AG04449 (cell line): Measurements from ENCODE around the gene PPDPF.

ENCODE experiments used
- CTCF ChIA-PET: fragments of 350-600 bp; formaldehyde crosslinking; extraction: SDS; loops from one replicate; lab custom pipeline; 2021; ENCODE audit warnings: antibody characterized with exemption; lab: Yijun Ruan, JAX
- POLR2A ChIA-PET: fragments of 400-600, 350-600 bp; formaldehyde crosslinking; extraction: SDS; loops from one replicate; lab custom pipeline; 2020; ENCODE audit warnings: antibody characterized with exemption, inconsistent platforms; lab: Yijun Ruan, JAX
- DNase-seq: peaks from one replicate; pipeline ENCODE4 v3.0.0-alpha.2; 2010; ENCODE audit warnings: low read depth, low spot score
- H3K4me3 ChIP-seq: 2 replicates; pipeline ENCODE4 v1.5.1; 2011; ENCODE audit warnings: low read depth, mild to moderate bottlenecking, control low read depth, low read length
- CTCF ChIP-seq: IDR thresholded peaks from one replicate; pipeline ENCODE4 v1.5.1; 2011; ENCODE audit warnings: mild to moderate bottlenecking, moderate library complexity, low read length, control low read depth, inconsistent platforms; ENCODE audit not compliant: insufficient read depth; ENCODE audit errors: missing control alignments

Gene PPDPF

DNA sequence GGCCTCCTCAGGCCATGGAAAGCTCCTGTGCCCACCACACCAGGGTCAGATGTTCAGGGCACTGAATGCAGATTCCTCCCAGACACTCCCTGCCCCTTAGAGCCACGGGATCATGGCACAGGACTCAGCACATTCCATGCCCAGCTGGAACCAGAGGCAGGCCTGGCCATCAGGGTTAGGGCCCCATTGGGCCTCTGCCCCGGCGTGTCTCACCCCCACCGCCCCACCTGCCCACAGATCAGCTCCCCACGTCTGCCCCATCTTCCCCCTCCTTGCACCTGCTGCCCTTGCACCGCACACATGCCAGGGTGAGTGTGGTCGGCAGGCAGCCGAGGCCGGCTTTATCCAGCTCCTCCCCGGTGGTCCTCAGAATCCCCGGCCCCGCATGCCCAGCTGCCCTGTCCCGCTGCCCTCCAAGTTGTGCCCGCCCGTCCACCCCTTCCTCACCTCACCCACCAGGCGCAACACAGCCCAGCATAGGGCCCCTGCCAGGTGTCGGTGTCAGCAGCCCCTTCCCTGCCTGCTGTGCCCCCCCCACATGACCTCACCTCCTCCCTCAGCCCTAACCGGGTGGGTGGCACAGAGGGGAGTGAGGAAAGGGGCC, 29.2 kb downstream of the PPDPF start:
- DNase-seq = no peak
- TF ChIP-seq CTCF = no peak
- CTCF ChIA-PET = interaction anchor here (0.8 to 1.2 kb wide), 2 partner anchors 12 to 19 kb away, joined by 3 to 4 read pairs; partner anchors contain the start of gene PTK6
- POLR2A ChIA-PET = no interaction called here
- no peak overlapping the region for H3K4me3 ChIP-seq

DNA sequence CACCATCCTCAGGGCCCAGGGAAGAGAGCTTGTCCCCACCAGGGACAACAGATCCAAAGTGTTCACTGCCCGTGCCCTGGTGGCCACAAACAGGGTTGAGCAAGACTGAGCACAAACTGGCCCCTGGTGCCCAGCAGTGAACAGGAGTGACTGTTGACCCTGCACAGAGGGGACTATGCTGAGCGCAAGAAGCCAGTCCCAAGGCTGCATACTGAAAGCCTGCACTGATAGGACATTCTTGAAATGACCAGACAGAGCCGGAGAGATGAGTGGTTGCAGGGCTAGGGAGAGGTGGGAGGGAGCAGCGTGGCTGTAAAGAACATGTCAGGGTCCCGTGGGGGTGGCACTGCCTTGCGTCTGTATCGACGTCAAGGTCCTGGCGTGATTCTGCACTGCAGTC, 30.5 kb downstream of the PPDPF start:
- ChIA-PET CTCF (interaction anchor here (3.4 kb wide), 1 partner anchor 12 kb away, joined by 28 read pairs; no protein-coding TSS in a partner anchor), POLR2A (no interaction called here)
- H3K4me3 ChIP-seq = no peak overlapping the region
- TF ChIP-seq CTCF = no peak
- DNase-seq = no peak

DNA sequence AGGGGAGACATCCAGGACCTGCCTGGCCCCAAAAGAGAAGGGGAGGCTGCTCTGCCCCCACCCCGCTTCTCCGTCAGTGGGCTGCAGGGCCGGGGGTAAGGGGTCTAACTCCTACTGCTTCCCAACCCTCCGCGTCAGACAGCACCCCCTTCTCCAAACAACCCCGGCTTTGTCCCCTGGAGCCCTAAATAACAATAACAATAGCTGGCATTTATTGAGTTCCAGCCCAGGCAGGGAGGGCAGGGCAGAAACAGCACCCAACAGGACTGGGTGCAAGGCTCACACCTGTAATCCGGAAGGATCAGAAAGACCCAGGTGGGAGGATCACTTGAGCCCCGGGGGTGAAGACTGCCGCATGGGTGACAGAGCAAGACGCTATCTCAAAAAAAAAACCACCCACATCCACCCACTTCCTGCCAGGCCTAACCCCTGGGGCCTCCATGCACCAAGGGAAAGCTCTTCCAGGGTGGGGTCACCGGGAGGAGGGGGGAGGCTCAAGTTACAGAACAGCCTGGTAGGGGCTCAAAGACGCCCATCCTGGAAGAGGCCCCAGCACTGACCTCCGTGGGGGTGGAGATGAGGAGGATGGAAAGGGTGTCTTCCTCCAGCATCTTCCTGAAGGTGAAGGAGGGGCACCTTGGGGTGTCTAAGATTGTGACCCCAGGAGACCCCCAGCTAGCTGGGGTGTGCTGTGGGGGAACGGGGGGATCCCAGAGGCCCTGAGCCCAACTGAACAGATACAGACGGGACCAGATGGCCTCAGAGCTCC, 32.1 kb downstream of the PPDPF start:
- ChIA-PET POLR2A (interaction anchor here (0.7 kb wide), 1 partner anchor 74 kb away, joined by 3 read pairs; the partner anchor contains the start of gene GMEB2), CTCF (interaction anchor here (3.4 kb wide), 1 partner anchor 14 kb away, joined by 28 read pairs; no protein-coding TSS in a partner anchor)
- no peak overlapping the region for H3K4me3 ChIP-seq
- DNase-seq = no peak
- TF ChIP-seq CTCF = no peak

DNA sequence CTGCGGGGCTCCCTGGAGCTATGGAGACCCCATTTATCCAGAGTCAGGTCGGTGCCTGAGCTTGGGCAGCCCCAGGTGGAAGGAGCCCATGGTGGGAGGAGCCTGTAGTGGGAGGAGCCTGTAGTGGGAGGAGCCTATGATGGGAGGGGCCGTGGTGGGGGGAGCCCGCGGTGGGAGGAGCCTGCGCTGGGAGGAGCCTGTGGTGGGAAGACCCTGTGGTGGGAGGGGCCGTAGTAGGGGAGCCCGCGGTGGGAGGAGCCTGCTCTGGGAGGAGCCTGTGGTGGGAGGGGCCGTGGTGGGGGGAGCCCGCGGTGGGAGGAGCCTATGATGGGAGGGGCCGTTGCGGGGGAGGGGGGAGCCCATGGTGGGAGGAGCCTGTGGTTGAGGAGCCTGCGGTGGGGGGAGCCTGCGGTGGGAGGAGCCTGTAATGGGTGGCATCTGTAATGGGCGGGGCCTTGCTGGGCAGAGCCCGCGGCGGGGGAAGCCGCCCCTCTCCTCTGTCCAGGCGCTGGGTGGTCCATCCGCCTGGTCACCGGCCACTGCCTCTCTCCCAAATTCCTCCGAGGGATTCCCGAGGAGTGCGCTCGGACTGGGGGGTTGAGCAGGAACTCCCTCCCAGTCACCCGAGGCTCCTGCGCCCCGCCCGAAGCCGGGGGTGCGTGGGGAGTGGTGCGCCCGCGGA, 32.8 kb downstream of the PPDPF start:
- ChIA-PET CTCF (interaction anchor here (3.4 kb wide), 1 partner anchor 14 kb away, joined by 28 read pairs; no protein-coding TSS in a partner anchor), POLR2A (interaction anchor here (0.7 kb wide), 1 partner anchor 74 kb away, joined by 3 read pairs; the partner anchor contains the start of gene GMEB2)
- H3K4me3 ChIP-seq = peak overlapping the region; percentile 61
- peak; percentile 7 for DNase-seq
- no peak for TF ChIP-seq CTCF

- CTCF ChIA-PET = no interaction called here
- TF ChIP-seq CTCF = no peak
- DNase-seq = no peak
- peak within 1 kb of the TSS; percentile 61 for H3K4me3 ChIP-seq
- POLR2A ChIA-PET = no interaction called here
These were observed 33.3 kb downstream of the PPDPF start, which contains the start of gene FNDC11 for GRCh38 chr20:63553933-63554290. FNDC11 (plus strand) TSS chr20:63554159; CDS start chr20:63555664, 1,505 bp downstream.
